Gastroesophageal sphincter (tissue), 3 donors: Measurements from ENCODE around the gene MYL12B.

ENCODE experiments used
- POLR2A ChIP-seq, 2 donors: fragments of 450-650 bp; IDR thresholded peaks; one replicate each; pipeline ENCODE4 v1.6.1; 2017; ENCODE audit warnings: antibody characterized with exemption in 2 of 2, mild to moderate bottlenecking in 2 of 2, moderate library complexity in 1 of 2
- POLR2AphosphoS5 ChIP-seq: sonication (generic); formaldehyde crosslinking; IDR thresholded peaks from one replicate; pipeline ENCODE4 v1.6.1; 2017; ENCODE audit warnings: antibody characterized with exemption
- TF ChIP-seq, protein P1 (sequence below), 4 experiments: fragments of 200-600 bp in 2 of 4; fragments of 450-650 bp in 2 of 4; sonication (generic) in 1 of 4; IDR thresholded peaks; one replicate each; pipeline ENCODE4 v1.5.1; 2017 to 2019; ENCODE audit warnings: antibody characterized with exemption in 4 of 4, mild to moderate bottlenecking in 2 of 4, moderate library complexity in 2 of 4

GRCh38 chr18:3247240-3248061, 14.5 kb upstream of the MYL12B start, which contains the start of gene MYL12A:
- TF ChIP-seq, protein P1, sequence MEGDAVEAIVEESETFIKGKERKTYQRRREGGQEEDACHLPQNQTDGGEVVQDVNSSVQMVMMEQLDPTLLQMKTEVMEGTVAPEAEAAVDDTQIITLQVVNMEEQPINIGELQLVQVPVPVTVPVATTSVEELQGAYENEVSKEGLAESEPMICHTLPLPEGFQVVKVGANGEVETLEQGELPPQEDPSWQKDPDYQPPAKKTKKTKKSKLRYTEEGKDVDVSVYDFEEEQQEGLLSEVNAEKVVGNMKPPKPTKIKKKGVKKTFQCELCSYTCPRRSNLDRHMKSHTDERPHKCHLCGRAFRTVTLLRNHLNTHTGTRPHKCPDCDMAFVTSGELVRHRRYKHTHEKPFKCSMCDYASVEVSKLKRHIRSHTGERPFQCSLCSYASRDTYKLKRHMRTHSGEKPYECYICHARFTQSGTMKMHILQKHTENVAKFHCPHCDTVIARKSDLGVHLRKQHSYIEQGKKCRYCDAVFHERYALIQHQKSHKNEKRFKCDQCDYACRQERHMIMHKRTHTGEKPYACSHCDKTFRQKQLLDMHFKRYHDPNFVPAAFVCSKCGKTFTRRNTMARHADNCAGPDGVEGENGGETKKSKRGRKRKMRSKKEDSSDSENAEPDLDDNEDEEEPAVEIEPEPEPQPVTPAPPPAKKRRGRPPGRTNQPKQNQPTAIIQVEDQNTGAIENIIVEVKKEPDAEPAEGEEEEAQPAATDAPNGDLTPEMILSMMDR (IDR thresholded peaks at IDR 0.05) = peak in 1 of 4 experiments; percentile 15
- TF ChIP-seq POLR2AphosphoS5 (peak; percentile 99), POLR2A (IDR thresholded peaks at IDR 0.05) (peak; percentile 90 to 93)
